Muscle of arm (tissue), 12 donors: ENCODE results near the gene REEP6. TPM values are rescaled to one million over a fixed set of nuclear protein-coding genes. Genes with fewer than 3 reads are reported as not detected.
"Not testable (repeated sequence)": the region's sequence is repeated elsewhere in the genome, so short reads cannot be mapped to it uniquely, and the experiment has no call there.

ENCODE experiments used
- DNase-seq: peaks from one replicate; pipeline ENCODE4 v3.0.0-alpha.2; 2013
- polyA plus RNA-seq, 12 donors: library from polyadenylated mRNA; unstranded; fragments of 120-200 nt; gene quantifications; one replicate each; pipeline ENCODE4 v1.2.1, GENCODE V29; 2013; ENCODE audit not compliant: insufficient read length in 12 of 12

The REEP6 gene
- polyA plus RNA-seq, 12 donors = 1.2 to 16.1 (median 1.7) TPM; not detected in 1

DNA sequence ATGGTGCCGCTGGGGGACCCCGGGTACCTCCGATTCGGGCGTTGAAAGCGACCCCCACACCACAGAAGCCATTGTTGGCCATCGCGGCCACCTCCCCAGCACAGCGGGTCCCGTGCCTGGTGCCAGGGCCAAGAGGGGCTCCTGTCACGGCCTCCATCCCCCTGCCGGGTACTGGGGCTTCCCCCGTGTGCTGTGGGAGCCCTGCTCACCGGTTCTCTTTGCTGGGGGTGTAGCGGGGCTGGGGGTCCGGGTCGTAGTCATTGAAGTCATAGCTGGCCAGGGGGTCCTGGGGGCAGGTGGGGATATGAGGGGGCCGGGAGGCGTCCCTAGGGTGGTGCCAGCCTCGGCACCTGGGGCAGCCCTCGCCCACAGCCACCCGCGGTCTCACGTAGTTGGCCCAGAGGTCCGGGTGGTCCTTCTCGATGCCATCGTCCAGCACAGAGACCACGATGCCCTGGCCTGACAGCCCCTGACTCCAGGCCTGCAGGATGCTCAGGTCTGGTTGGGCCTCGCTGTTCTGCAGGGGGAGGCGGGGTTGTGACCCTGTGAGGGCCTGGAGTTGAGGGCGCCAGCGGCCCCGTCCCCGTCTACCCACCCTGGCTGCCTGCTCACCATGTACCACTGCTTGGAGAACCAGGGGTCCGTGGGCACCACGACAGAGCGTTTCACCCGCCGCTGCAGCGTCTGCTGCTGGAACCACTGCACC, 3.3 kb upstream of the REEP6 start:
- no peak for DNase-seq

DNA sequence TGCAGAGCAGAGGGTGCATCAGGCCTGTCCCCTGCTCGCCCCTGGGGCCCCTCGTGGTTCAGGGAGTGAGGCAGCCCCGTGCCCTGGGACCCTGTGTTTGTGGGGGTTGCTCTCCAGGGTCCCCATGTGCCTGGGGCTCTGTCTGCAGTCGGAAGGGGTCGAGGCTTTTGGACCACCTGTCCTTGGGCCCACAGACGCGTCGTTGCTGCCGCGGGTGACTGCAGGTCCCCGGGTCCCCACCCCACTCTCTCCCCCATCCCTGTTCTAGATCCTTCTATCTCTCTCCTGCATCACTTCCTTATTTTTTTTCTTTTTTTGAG, 2.7 kb upstream of the REEP6 start:
- no peak for DNase-seq

DNA sequence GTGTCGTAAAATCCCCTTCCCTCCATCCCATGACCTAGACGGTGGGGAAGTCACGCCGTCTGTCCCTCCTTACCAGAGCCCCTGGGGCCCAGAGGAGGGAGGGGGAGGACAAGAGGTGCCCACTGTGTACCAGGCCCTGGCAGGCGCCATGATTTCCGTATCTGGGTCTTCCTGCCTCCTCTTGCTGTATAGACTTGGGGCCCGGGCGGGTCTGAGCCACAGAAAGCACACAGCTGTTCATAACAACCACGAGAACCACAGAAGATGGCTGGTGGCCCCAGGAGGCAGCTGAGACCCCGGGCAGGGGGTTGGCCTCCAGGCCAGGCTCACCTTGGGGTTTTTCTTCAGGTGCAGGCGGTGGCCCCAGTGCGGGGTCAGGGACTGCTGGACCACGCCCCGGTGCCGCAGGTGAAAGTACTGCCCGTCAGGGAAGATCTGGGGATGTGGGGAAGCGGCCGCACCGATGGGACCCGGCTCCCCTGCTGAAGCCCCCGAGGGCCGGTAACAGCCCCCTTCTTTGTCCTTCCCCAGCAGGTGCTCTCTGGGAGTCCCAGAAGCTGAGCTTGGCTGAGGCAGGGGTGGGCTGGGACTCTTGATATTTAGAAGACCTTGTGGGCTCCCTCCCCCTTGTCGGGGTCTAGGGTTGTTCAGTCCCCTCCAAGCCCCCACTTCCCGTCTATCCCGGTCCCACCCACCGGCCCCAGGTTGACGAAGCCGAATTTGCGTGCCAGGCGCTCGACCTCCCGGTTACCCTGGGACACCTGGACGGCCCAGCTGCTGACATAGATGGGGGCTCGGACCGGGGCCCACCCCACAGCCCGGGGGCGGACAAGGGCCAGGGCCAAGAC, 1.3 kb upstream of the REEP6 start:
- DNase-seq = no peak

DNA sequence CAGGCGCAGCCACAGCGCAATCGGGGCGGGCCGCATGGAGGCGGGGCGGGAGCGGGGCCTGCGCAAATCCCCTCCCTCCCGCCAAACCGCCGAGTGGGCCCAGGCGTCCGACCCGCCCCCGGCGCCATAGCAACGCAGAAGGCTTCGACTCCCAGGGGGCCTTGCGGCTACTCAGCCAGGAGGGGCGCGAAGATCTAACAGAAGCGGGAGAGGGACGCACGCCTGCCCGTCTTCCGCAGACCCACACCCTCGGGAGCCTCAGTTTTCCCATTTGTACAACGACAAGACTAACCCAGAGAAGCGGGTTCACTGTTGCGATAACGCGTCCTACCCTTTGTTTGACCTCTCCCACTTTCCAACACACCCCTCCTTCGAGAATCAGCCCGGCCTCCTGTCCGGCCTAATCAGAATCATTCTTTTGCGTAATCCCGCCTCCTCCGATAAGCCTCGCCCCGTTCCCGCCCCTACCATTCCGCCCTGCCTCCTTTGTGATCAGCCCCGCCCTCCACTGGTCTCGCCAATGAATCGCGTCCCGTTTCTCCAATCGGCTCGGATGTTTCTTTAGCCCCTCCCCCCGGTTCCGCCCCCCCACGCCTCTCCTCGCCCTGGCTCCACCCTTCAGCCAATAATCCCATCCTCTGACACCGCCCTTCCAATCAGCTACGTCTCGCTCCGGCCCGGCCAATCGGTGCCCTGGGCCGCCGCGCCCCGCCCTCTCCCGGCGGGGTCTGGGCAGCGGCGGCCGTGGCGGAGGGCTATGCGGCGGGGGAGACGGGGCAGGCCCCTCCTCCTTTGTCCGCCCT, 469 bp upstream of the REEP6 start, which contains the start of gene PCSK4:
PCSK4 (minus strand) TSS at position 40 of the 803 bp plus-strand sequence; CDS start at position 36, 4 bp downstream.
- DNase-seq = peak; percentile 98

DNA sequence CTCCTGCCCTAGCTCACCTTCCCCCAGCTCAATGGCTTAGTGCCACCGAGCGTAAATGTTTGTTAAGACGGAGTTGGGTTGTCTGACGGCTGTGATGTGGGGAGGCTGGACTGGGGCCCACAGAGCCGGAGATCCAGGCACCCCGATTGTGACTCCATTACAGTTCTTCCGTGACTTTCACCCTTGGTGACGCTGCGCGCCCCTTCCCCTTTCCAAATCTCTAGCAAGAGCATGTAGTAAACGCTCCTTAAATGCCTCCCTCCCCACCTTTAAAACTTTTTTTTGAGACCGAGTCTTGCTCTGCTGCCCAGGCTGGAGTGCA, 829 bp downstream of the REEP6 start:
- DNase-seq = no peak

DNA sequence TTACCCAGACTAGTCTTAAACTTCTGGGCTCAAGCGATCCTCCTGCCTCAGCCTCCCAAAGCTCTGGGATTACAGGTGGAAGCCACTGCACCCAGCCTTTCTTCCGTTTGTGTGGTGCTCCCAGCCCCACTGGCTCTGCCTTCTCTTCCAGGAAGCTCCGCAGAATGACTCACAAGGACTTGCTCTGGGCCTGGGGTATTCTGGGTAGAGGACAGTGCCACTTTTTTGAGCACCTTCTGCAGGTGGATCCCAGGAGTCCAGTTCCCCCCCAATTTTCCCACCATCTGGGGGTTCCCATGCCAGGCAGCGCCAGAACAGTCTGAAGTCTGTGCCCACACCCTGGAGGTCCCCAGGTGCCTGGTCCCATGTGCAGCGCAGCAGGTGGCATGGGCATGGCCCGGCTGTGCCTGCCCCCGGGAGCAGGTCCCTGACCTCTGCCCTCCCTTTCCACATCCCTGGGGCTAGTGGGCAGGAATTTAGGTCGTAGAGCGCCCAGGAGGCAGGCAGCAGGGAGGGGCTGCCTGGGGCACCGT, 1.6 kb downstream of the REEP6 start:
- no peak for DNase-seq

DNA sequence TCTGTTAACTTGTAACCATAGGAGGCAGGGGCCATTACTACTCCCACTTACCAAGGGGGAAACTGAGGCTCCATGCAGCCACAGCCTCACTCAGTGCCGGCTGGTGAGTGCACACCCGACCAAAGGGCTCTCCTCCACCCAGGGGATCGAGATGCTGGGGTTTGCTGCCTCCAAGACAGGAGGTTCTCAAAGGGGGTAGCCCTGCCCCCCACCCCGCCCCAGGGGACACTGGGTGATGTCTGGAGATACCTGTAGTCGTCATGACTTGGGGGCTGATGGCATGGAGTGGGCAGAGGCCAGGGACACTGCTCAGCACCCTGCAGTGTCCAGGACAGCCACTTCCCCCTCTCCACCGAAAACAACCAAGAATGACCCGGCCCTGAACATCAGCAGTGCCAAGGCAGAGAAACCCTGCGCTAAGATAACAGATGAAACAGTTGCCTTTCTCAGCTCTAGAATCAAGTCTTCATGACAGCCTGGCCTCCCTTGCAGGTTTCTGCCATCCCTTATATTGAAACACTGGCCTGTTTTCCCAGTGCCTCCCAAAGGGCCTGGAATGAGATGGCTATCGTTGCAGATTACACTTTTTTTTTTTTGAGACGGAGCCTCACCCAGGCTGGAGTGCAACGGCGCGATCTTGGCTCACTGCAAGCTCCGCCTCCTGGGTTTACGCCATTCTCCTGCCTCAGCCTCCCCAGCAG, 3.3 kb downstream of the REEP6 start:
- no peak for DNase-seq

DNA sequence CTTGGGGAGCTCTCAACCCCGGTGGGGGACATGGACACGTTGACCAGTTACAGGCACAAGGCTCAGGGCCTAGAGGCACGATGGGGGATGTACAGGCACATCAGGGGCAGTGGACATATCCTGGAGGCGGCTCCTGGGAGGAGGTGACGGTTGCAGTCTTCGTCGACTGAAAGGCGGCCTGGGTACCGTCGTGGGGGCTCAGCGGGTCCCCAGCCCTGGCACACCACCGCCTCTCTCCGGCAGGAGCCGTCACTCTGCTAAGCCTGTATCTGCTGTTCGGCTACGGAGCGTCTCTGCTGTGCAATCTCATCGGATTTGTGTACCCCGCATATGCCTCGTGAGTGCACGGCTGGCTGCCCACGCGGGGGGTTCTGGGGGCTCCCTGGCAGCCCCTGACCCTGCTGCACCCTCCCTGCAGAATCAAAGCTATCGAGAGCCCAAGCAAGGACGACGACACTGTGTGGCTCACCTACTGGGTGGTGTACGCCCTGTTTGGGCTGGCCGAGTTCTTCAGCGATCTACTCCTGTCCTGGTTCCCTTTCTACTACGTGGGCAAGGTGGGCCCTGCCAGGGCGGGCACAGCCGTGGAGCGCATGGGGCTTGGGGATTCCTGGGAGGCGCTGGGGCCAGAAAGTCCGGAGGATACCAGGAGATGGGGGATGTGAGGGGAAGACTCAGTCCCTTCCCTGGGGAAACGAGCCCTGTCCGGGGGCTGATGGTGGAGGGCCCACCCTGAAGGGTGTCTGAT, 4.2 kb downstream of the REEP6 start:
- no peak for DNase-seq

DNA sequence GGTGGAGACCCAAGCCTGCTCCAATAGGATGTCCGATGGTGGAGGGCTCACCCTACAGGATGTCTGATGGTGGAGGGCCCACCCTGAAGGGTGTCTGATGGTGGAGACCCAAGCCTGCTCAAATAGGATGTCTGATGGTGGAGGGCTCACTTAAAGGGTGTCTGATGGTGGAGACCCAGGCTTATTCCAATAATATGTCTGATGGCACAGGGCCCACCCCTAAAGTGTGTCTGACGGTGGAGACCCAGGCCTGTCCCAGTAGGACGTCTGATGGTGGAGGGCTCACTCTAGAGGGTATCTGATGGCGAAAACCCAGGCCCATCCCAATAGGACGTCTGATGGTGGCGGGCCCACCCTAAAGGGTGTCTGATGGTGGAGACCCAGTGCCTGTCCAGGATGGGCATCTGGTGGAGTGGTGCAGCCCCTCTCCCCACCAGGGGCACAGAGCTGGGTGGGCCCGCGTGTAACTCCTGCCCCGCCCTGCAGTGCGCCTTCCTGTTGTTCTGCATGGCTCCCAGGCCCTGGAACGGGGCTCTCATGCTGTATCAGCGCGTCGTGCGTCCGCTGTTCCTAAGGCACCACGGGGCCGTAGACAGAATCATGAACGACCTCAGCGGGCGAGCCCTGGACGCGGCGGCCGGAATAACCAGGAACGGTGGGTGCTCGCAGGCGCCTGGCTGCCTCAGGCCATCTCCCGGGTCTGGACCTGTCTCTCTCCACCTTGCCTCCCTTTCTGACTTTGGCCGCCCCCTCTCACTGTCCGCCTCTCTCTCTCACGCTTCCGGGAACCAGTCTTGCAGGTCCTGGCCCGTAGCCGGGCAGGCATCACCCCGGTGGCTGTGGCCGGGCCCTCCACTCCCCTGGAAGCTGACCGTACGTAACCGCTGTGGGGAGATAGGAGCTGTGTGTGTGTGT, 5.1 kb downstream of the REEP6 start:
- DNase-seq = no peak

DNA sequence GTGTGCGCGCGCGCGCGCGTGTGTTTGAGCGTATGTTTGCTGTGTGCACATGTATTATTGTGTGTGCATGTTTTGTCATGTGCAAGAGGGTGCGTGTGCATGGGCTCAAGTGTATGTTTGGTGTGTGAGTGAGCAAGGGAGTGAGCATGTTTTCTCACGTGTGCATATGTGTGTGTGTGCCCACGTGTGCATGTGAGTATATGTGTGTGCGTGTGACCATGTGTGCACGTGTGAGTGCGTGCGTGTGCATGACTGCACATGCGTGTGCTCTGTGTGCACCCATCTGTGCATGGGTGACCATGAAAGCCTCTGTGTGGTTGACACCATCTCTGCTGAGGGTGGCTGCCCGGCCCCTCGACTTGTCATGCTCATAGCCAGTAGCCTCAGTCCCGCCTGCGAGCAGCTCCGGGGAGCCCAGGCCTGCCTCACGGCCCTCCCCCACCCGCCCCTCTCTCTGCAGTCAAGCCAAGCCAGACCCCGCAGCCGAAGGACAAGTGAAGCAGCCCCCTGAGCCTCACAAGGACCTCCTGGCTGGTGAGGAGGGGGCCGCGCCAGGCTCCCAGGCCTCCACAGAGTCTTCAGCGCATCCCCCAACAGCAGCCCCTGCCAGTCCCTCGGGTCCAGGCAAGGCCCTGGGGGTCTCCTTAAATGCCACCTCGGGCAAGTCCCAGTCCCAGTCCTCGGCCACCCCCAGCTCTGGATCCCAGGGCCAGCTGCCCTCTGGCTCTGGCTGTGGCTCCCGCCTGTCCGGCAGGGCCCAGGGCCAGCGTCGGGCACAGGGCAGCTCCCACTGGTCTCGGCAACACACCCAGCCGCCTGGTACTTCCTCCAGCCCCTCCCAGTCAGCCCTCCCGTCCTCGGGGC, 6.0 kb downstream of the REEP6 start:
- no peak for DNase-seq

DNA sequence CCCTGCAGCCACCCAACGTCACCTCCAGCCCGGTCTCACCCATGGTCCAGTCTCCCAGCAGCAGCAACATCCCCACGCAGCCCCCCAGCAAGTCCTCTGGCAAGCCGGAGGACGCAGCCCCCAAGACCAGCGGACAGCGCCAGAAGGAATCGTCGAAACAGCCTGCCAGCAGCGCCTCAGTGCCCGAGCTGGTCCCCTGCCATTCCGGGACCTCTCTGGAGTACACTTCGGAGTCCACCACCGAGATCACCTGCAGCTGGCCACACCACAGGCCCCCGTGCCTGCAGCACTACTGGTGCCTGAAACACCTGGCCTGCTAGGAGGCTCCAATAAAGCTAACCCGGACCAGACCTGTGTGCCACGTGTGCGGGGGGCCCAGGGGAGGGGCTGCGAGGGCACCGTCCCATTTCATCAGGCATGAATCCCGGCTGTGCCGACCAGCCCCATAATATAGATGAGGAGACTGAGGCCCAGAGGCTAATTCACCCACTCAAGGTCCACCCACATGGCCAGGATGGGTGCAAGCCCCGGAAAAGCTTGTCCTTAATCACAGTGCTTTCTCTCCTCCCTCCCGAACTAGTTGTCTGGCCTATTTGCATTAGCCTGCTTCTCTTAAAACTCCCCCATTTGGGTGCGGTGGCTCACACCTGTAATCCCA, 6.7 kb downstream of the REEP6 start:
- no peak for DNase-seq

DNA sequence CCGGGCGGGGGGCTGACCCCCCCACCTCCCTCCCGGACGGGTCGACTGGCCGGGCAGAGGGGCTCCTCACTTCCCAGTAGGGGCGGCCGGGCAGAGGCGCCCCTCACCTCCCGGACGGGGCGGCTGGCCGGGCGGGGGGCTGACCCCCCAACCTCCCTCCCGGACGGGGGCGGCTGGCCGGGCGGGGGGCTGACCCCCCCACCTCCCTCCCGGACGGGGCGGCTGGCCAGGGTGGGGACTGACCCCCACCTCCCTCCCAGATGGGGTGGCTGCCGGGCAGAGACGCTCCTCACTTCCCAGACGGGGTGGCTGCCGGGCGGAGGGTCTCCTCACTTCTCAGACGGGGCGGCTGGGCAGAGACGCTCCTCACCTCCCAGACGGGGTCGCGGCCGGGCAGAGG, 8.2 kb downstream of the REEP6 start:
- DNase-seq = not testable (repeated sequence)

DNA sequence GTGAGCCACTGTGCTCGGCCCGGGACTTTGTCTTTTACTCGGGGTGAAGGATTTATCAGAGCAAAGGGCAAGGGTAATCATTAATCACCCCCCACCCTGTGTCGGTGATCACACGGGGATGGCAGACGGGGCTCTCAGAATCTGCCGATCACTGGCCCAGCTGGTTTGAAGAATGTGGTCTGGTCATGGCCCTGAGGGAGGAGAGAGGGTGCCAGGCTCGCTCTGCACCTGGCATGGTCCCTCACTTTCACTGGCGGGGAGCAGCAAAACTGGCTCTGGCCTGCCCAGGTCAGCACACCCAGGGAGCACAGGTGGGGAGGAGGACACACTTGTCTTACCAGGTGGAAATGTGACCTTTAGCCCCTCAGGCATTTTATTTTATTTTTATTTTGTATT, 10.2 kb downstream of the REEP6 start:
- no peak for DNase-seq

DNA sequence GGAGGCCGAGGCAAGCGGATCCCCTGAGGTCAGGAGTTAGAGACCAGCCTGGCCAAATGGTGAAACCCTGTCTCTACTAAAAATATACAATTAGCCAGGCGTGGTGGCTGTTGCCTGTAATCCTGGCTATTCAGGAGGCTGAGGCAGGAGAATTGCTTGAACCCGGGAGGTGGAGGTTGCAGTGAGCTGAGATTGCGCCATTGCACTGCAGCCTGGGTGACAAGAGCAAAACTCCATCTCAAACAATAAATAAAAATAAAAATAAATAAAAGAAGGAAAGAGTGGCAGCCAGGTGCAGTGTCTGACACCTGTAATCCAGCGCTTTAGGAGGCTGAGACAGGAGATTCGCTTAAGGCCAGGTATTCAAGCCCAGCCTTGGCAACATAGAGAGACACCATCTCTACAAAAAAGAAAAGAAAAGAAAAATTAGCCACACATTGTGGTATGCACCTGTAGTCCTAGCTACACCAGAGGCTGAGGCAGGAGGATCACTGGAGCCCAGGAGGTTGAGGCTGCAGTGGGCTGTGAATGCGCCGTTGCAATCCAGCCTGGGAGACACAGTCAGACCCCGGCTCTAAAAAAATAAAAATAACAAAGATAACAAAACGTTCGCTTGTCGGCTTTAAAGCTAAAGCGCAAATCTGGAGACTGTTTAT, 11.6 kb downstream of the REEP6 start:
- DNase-seq = no peak

DNA sequence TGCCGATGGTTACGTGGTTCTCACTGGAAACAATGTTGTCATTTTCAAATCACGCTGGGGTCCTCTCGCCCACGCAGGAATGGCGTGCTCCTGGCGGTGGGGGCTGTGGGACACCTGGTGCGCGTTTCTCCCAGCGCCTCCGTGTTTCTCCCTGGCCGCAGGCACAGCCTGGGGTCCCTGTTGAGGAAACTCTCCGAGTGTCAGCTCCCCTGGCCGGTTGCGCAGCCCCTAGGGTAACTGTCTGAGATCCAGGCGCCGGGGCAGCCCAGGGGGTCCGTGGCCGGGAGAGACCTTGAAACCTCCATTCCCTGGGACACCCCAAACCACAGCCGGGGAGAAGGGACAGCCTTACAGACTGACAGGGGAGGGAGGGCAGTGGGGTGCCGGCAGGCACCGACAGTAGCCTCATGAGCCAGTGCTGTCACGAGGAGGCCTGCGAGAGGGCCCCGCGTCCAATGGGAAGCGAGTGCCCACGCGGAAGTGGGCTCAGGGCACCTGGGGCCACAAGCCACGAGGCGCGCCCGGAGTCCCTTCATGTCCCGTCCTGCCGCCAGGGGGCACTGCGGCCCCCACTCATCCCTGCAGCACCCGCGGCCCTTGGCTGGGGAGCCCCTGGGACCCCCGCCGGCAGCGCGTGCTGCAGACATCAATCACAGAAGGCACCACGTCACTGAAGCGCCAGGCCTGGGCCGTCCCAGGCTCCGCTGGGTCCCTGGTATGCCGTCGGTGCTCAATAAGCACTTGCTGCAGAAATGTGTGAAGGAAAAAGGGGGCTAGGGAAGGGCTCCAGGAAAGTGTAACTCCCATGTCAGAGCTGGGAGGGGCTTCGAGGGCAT, 12.3 kb downstream of the REEP6 start:
- no peak for DNase-seq

DNA sequence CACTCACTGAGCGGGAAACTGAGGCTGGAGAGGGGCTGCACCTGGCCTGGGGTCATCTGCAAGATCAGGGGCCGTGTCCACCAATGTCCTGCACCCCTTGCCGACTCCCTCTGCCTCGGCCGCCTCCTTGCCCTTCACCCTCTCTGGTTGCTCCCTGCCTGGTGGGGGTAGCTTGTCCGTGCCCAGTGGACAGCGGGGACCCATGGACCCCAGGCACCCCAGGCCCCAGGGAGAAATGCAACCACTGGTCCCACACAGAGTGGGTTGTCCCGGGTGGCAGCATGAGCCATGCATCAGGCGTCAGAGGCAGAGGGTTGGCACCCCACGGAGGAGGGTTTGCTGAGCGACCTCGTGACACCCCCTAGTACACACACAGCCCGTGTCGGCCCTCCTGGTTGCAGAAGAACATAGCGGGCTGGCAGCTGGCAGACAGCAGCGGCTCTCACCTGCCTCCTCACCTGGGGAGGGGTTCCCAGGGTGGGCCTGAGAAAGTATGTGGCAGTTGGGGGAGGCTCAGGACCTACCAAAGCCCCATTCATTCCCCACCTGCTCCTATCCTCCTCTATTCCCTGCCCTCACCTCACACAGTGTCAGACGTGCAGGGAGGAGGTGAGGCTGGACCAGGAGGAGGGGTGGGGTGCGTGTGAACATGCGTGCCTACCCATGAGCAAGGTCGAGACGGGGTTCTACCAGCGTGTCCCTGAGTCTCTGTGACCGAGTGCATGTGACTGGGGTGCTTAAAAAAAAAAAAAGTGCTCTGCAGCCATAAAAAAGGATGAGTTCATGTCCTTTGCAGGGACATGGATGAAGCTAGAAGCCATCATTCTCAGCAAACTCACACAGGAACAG, 13.2 kb downstream of the REEP6 start:
- no peak for DNase-seq
